ENCODE measurements around the gene GABRG3.

GABRG3 gene

GRCh38 chr15:27095886-27096624 is 125.1 kb downstream of the GABRG3 start:
- DNase-seq (ENCODE audit: low read depth), result no peak
- no peak overlapping the region for H3K4me3 ChIP-seq (ENCODE audit: control insufficient read depth, low read depth, low read length)
- no peak for TF ChIP-seq CTCF (IDR thresholded peaks at IDR 0.05; ENCODE audit: control insufficient read depth, insufficient read depth, low read depth, low read length, missing control alignments)

GRCh38 chr15:27097506-27097905 is 126.5 kb downstream of the GABRG3 start:
- no peak for DNase-seq (ENCODE audit: low read depth)
- TF ChIP-seq CTCF (IDR thresholded peaks at IDR 0.05; ENCODE audit: control insufficient read depth, insufficient read depth, low read depth, low read length, missing control alignments), result no peak
- no peak overlapping the region for H3K4me3 ChIP-seq (ENCODE audit: control insufficient read depth, low read depth, low read length)

GRCh38 chr15:27101982-27102381 is 131.0 kb downstream of the GABRG3 start:
- H3K4me3 ChIP-seq (ENCODE audit: control insufficient read depth, low read depth, low read length), result no peak overlapping the region
- DNase-seq (ENCODE audit: low read depth), result no peak
- TF ChIP-seq CTCF (IDR thresholded peaks at IDR 0.05; ENCODE audit: control insufficient read depth, insufficient read depth, low read depth, low read length, missing control alignments), result no peak

- no peak overlapping the region for H3K4me3 ChIP-seq (ENCODE audit: control insufficient read depth, low read depth, low read length)
- no peak for TF ChIP-seq CTCF (IDR thresholded peaks at IDR 0.05; ENCODE audit: control insufficient read depth, insufficient read depth, low read depth, low read length, missing control alignments)
- no peak for DNase-seq (ENCODE audit: low read depth)
Observed at GRCh38 chr15:27111323-27111722, 140.3 kb downstream of the GABRG3 start.

GRCh38 chr15:27114473-27114872 is 143.5 kb downstream of the GABRG3 start:
- DNase-seq (ENCODE audit: low read depth), result no peak
- H3K4me3 ChIP-seq (ENCODE audit: control insufficient read depth, low read depth, low read length), result no peak overlapping the region

GRCh38 chr15:27119695-27120266 is 148.8 kb downstream of the GABRG3 start:
- DNase-seq (ENCODE audit: low read depth), result no peak
- no peak for TF ChIP-seq CTCF (IDR thresholded peaks at IDR 0.05; ENCODE audit: control insufficient read depth, insufficient read depth, low read depth, low read length, missing control alignments)

More at GRCh38 chr15:27114473-27114872, 143.5 kb downstream of the GABRG3 start:
- TF ChIP-seq CTCF (IDR thresholded peaks at IDR 0.05; ENCODE audit: control insufficient read depth, insufficient read depth, low read depth, low read length, missing control alignments), result no peak

More at GRCh38 chr15:27119695-27120266, 148.8 kb downstream of the GABRG3 start:
- H3K4me3 ChIP-seq (ENCODE audit: control insufficient read depth, low read depth, low read length), result no peak overlapping the region
